LNCaP clone FGC (cell line): Measurements from ENCODE around the gene ETV2.
A peak's percentile ranks its signal among the peaks of the same experiment; 100 is the strongest.

Experiments
- DNase-seq: peaks from one replicate; pipeline ENCODE4 v3.0.0-alpha.2; 2011; ENCODE audit warnings: low read depth
- H3K4me3 ChIP-seq: 2 replicates; pipeline ENCODE4 v1.5.1; 2011; ENCODE audit warnings: mild to moderate bottlenecking, low read depth, low read length, control low read depth
- TF ChIP-seq, protein P1 (sequence below): IDR thresholded peaks from 2 replicates; pipeline ENCODE4 v1.5.1; 2012; ENCODE audit warnings: mild to moderate bottlenecking; ENCODE audit not compliant: control insufficient read depth, insufficient read depth; ENCODE audit errors: extremely low read depth

The ETV2 gene

DNA sequence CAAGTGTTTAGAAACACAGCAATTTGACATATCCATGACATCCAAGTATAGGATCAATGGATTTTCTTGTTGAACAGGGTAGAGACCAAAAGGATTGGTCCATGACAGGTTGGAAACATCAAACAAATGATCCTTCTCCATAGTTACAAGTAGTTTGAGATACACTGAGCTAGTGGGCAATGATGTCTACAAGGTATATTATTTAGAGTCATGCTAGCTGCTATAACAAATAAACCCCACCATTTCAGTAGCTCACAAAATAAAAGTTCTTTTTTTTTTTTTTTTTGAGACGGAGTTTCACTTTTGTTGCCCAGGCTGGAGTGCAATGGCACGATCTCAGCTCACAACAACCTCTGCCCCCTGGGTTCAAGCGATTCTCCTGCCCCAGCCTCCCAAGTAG lies 33.9 kb upstream of the ETV2 start:
- no peak for DNase-seq
- no peak overlapping the region for H3K4me3 ChIP-seq
- TF ChIP-seq, protein P1, sequence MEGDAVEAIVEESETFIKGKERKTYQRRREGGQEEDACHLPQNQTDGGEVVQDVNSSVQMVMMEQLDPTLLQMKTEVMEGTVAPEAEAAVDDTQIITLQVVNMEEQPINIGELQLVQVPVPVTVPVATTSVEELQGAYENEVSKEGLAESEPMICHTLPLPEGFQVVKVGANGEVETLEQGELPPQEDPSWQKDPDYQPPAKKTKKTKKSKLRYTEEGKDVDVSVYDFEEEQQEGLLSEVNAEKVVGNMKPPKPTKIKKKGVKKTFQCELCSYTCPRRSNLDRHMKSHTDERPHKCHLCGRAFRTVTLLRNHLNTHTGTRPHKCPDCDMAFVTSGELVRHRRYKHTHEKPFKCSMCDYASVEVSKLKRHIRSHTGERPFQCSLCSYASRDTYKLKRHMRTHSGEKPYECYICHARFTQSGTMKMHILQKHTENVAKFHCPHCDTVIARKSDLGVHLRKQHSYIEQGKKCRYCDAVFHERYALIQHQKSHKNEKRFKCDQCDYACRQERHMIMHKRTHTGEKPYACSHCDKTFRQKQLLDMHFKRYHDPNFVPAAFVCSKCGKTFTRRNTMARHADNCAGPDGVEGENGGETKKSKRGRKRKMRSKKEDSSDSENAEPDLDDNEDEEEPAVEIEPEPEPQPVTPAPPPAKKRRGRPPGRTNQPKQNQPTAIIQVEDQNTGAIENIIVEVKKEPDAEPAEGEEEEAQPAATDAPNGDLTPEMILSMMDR: no peak

DNA sequence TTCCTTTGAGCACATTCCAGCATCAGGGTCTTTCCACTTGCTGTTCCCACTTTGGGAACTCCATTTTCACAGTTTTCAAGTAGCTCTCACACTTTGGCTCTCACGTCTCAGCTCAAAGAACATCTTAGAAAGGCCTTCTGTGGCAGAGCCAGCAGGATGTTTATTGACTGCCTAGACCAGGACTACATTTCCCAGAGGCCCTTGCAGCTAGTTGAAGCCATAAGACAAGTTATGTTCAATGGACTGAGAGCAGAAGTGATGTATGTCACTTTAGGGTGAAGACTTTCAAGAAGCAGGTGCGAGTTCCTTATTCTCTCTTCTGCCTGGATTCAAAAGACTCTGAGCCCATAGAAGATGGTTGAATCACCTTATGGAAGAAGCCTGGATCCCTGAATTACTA lies 33.3 kb upstream of the ETV2 start:
- TF ChIP-seq, protein P1: no peak
- H3K4me3 ChIP-seq: no peak overlapping the region
- no peak for DNase-seq

DNA sequence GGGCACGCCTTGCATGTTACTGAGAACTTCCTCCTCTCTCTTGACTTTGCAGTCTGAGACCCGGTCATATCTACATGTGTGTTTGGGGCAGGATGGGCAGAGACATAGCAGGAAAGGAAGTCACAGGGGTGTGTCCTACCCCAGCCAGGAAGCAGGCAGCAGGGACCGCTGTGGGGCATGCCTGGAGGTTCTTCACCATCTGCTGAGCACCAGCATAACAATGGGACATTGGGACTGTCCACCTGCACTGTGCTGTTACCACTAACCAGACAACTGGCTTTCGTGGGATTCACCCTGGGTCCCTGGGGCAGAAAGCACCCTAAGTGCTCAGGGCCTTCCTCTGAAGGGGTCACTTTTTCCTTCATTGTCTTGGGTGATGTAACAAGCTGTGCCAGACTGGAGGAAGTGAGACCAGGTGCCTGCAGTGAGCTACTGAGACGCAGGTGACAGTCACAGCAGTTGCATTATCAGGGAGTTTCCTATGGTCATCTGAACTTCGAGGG lies 31.6 kb upstream of the ETV2 start:
- no peak for DNase-seq

DNA sequence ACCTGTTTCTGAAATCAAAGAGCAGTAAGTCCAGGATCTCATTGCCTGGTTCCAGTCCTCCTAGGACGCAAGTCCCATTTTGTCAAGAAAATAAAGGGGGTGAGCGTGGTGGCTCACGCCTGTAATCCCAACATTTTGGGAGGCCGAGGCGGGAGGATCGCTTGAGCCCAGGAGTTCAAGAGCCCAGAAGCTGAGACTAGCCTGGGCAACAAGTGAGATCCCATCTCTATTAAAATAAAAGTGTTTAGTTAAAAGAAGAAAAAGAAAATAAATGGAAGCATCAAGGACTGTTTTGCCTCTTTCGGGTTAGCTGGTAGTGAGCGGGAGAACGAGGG lies 29.4 kb upstream of the ETV2 start:
- no peak for DNase-seq

More for the DNA sequence above, 31.6 kb upstream of the ETV2 start:
- TF ChIP-seq, protein P1: no peak
- H3K4me3 ChIP-seq: no peak overlapping the region

DNA sequence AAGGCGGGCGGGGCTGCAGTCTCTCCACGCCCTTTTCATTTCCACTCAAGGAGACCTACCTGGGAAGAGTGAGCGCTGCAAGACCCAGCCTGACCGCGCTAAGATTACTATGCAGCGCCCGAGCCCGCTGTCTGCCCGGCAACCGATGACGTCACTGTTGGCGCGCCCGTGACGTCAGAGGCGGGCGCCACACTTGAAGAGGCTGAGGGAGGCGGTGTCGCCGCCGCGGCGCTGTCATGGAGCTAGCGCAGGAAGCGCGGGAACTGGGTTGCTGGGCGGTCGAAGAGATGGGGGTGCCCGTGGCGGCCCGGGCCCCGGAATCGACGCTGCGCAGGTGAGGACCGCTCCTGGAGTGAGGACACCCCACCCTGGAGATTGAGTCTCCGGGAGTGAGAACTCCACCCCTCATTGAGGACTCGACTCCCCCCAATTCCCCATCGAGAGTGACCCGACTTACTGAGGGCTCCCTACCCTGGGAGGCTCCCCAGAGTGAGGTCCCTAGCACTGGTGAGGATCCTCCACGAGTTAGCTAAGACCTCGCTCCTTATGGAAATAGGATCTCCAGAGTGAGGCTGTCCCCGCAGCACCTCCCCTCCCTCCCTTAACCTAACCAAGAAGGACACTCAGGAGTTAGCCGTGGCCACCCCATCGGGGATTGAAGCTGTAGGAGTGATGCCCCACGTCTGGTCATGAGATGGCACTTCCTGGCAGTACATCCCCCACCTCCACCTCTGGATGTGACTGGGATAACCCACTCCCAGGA lies 28.8 kb upstream of the ETV2 start, which contains the start of gene HAUS5:
HAUS5 (plus strand) TSS at position 177 of the 763 bp plus-strand sequence; CDS start at position 237, 60 bp downstream.
- TF ChIP-seq, protein P1: 0 out of 2 replicates have a peak, but pooled peaks have one; percentile 11
- peak; percentile 76 for DNase-seq
- H3K4me3 ChIP-seq: peak within 1 kb of the TSS; percentile 79

More for the DNA sequence above, 29.4 kb upstream of the ETV2 start:
- H3K4me3 ChIP-seq: peak overlapping the region; percentile 79
- TF ChIP-seq, protein P1: no peak

DNA sequence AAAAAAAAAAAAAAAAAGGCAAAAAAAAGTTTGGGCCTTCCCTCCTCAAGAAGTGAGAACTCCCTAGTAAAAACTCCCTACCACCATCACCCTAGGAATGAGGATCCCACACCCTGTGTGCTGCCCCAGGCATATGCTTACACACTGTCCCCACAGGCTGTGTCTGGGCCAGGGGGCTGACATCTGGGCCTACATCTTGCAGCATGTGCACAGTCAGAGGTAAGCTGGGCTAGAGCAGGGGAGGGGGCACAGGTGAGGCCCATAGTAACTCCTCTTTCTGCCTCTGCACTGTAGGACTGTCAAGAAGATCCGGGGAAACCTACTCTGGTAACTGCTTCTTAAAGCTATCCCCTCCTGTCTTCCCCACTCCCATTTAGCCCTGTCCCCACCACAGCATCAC lies 28.0 kb upstream of the ETV2 start:
- H3K4me3 ChIP-seq: peak overlapping the region; percentile 79

More for the DNA sequence above, 28.0 kb upstream of the ETV2 start:
- TF ChIP-seq, protein P1: no peak
- no peak for DNase-seq
